GM10847 (cell line): ENCODE data around the gene KLHL2.
A peak's percentile ranks its signal among the peaks of the same experiment; 100 is the strongest.

Experiments used
- POLR2A ChIP-seq: IDR thresholded peaks from 2 replicates; pipeline ENCODE4 v1.6.1; 2011; ENCODE audit not compliant: insufficient read length; ENCODE audit errors: extremely low read depth

KLHL2 gene

GRCh38 chr4:165207431-165208220 is at the start of gene KLHL2:
KLHL2 (plus strand) TSS chr4:165207561; CDS start chr4:165207877, 316 bp downstream.
- TF ChIP-seq POLR2A = peak; percentile 62

- TF ChIP-seq POLR2A = no peak
Measured at GRCh38 chr4:165158762-165159161, 48.6 kb upstream of the KLHL2 start.

- TF ChIP-seq POLR2A = no peak
Measured at GRCh38 chr4:165164257-165164656, 43.1 kb upstream of the KLHL2 start.

- no peak for TF ChIP-seq POLR2A
Measured at GRCh38 chr4:165167650-165168049, 39.7 kb upstream of the KLHL2 start.

- TF ChIP-seq POLR2A = no peak
Measured at GRCh38 chr4:165170819-165171218, 36.5 kb upstream of the KLHL2 start.

GRCh38 chr4:165175879-165176278 is 31.5 kb upstream of the KLHL2 start:
- no peak for TF ChIP-seq POLR2A

GRCh38 chr4:165177725-165178666 is 29.4 kb upstream of the KLHL2 start:
- TF ChIP-seq POLR2A = no peak

- no peak for TF ChIP-seq POLR2A
Measured at GRCh38 chr4:165184220-165184619, 23.1 kb upstream of the KLHL2 start.

- TF ChIP-seq POLR2A = no peak
Measured at GRCh38 chr4:165185448-165185847, 21.9 kb upstream of the KLHL2 start.

GRCh38 chr4:165190591-165191347 is 16.6 kb upstream of the KLHL2 start:
- TF ChIP-seq POLR2A = no peak

- no peak for TF ChIP-seq POLR2A
Measured at GRCh38 chr4:165191348-165191656, 16.1 kb upstream of the KLHL2 start.

GRCh38 chr4:165191814-165192499 is 15.4 kb upstream of the KLHL2 start:
- TF ChIP-seq POLR2A = no peak

- TF ChIP-seq POLR2A = no peak
Measured at GRCh38 chr4:165192500-165192898, 14.9 kb upstream of the KLHL2 start.

GRCh38 chr4:165192956-165193355 is 14.4 kb upstream of the KLHL2 start:
- no peak for TF ChIP-seq POLR2A

GRCh38 chr4:165194368-165194767 is 13.0 kb upstream of the KLHL2 start:
- no peak for TF ChIP-seq POLR2A

GRCh38 chr4:165198329-165198728 is 9.0 kb upstream of the KLHL2 start:
- no peak for TF ChIP-seq POLR2A
